KG1 (cell line): Measurements from ENCODE around the gene ADAMTS9.

Source experiments
- DNase-seq: peaks from one replicate; lab custom pipeline; 2025; lab: John Stamatoyannopoulos, UW

The ADAMTS9 gene

GRCh38 chr3:64687781-64688604 is at the start of gene ADAMTS9:
Gene ADAMTS9 (minus strand): TSS chr3:64688000. CDS start chr3:64687657, 343 bp downstream.
- DNase-seq, result no peak

GRCh38 chr3:64732576-64732975 is 44.8 kb upstream of the ADAMTS9 start:
- DNase-seq, result no peak

- no peak for DNase-seq
These were observed 42.9 kb upstream of the ADAMTS9 start for GRCh38 chr3:64730681-64731080.

GRCh38 chr3:64728994-64729393 is 41.2 kb upstream of the ADAMTS9 start:
- no peak for DNase-seq

GRCh38 chr3:64728428-64728827 is 40.6 kb upstream of the ADAMTS9 start:
- no peak for DNase-seq

- DNase-seq, result no peak
These were observed 38.8 kb upstream of the ADAMTS9 start for GRCh38 chr3:64726414-64727090.

- DNase-seq, result no peak
These were observed 31.2 kb upstream of the ADAMTS9 start for GRCh38 chr3:64718976-64719375.

- no peak for DNase-seq
These were observed 30.2 kb upstream of the ADAMTS9 start for GRCh38 chr3:64717872-64718613.

GRCh38 chr3:64717411-64717810 is 29.6 kb upstream of the ADAMTS9 start:
- no peak for DNase-seq

- DNase-seq, result no peak
These were observed 28.4 kb upstream of the ADAMTS9 start for GRCh38 chr3:64716110-64716710.

- no peak for DNase-seq
These were observed 27.6 kb upstream of the ADAMTS9 start for GRCh38 chr3:64715211-64715982.

- no peak for DNase-seq
These were observed 20.7 kb upstream of the ADAMTS9 start for GRCh38 chr3:64708456-64708855.

GRCh38 chr3:64705946-64706345 is 18.1 kb upstream of the ADAMTS9 start:
- no peak for DNase-seq

GRCh38 chr3:64696896-64697295 is 9.1 kb upstream of the ADAMTS9 start:
- no peak for DNase-seq

- no peak for DNase-seq
These were observed 6.3 kb upstream of the ADAMTS9 start for GRCh38 chr3:64694114-64694513.

- DNase-seq, result no peak
These were observed 5.2 kb upstream of the ADAMTS9 start for GRCh38 chr3:64693031-64693430.

GRCh38 chr3:64691051-64691450 is 3.3 kb upstream of the ADAMTS9 start:
- DNase-seq, result no peak

- DNase-seq, result no peak
These were observed 567 bp downstream of the ADAMTS9 start for GRCh38 chr3:64687086-64687780.

- no peak for DNase-seq
These were observed 1.3 kb downstream of the ADAMTS9 start for GRCh38 chr3:64686446-64686908.

- DNase-seq, result no peak
These were observed 1.9 kb downstream of the ADAMTS9 start for GRCh38 chr3:64685800-64686445.
